ENCODE results near the gene YES1. TPM values are rescaled to one million over a fixed set of nuclear protein-coding genes. Genes with fewer than 3 reads are reported as not detected.
"Not testable (repeated sequence)": the region's sequence is repeated elsewhere in the genome, so short reads cannot be mapped to it uniquely, and the experiment has no call there.

YES1 gene
- polyA plus RNA-seq, 4 donors = 35.9 to 47.1 (median 39.8) TPM

DNA sequence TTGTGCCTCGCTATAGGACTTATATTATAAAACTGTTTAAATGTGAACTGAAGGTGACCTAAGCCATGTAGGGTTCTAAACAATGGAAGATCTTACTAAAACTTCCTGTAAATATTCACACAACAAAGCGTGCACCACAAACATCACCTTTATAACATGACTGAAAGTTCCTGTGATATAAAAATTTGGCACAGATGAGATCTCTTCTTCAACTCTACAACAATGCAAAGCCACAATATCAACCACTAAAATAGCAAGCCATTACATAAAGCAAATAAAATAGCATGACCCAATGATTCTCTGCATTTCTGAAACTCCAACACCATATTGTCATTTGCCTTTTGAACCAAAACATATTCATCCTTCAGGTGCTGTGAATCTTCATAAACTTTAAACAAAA lies 3.5 kb downstream of the YES1 start:
- no peak for FAIRE-seq
- no peak overlapping the region for H3K27ac ChIP-seq (ENCODE audit: low read depth in 1 of 3, low read length in 2 of 3)

DNA sequence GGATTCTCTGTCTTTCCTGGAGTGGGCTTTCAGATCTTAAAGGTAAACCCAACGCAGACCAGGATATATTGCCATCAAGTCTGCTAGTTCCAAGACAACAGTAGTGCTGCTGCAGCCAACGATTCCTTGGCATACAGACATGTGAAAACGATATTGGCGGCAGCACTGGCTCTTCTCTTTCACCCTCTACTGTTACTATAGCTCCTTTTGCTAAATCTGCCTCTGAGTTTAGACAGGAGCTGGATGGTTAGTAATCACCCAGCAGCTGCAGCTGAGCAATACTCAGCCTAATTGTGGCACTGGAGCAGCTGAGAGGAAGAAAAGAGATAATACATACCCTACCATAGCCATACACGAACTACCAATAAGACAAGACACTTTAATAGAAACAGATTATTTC lies 4.0 kb downstream of the YES1 start:
- peaks cover 2 to 12% (median 10%) of the 10 kb centered on the region in 3 donors for H3K4me1 ChIP-seq (ENCODE audit: control insufficient read depth in 3 of 3, insufficient read depth in 2 of 3, low read depth in 1 of 3, low read length in 2 of 3)
- WGBS, 3 donors = 35 to 44% (median 43%) methylated on average over 5 of the region's 5 CpGs
- DNase-seq (no peak), FAIRE-seq (no peak)
- H3K36me3 ChIP-seq (ENCODE audit: control insufficient read depth in 3 of 3, insufficient read depth in 2 of 3, low read depth in 1 of 3, low read length in 3 of 3) = no peaks in the 10 kb centered on the region
- no peaks in the 10 kb centered on the region for H3K9me3 ChIP-seq (ENCODE audit: control insufficient read depth in 2 of 2, insufficient read depth in 1 of 2, low read depth in 1 of 2, low read length in 1 of 2)
- peak overlapping the region in 1 of 3 donors; percentile 58 for H3K27ac ChIP-seq (ENCODE audit: low read depth in 1 of 3, low read length in 2 of 3)
- H3K27me3 ChIP-seq (ENCODE audit: control insufficient read depth in 3 of 3, insufficient read depth in 3 of 3, low read length in 3 of 3) = no peaks in the 10 kb centered on the region
- no peak overlapping the region for H3K4me3 ChIP-seq (ENCODE audit: low read depth in 1 of 3, low read length in 3 of 3)

More for the DNA sequence above, 3.5 kb downstream of the YES1 start:
- no peak overlapping the region for H3K4me3 ChIP-seq (ENCODE audit: low read depth in 1 of 3, low read length in 3 of 3)
- no peaks in the 10 kb centered on the region for H3K36me3 ChIP-seq (ENCODE audit: control insufficient read depth in 3 of 3, insufficient read depth in 2 of 3, low read depth in 1 of 3, low read length in 3 of 3)
- no peak for DNase-seq
- 66 to 72% (median 70%) methylated on average over 2 of the region's 2 CpGs for WGBS, 3 donors
- H3K4me1 ChIP-seq (ENCODE audit: control insufficient read depth in 3 of 3, insufficient read depth in 2 of 3, low read depth in 1 of 3, low read length in 2 of 3) = peaks cover 2 to 12% (median 11%) of the 10 kb centered on the region in 3 donors
- H3K27me3 ChIP-seq (ENCODE audit: control insufficient read depth in 3 of 3, insufficient read depth in 3 of 3, low read length in 3 of 3) = no peaks in the 10 kb centered on the region
- no peaks in the 10 kb centered on the region for H3K9me3 ChIP-seq (ENCODE audit: control insufficient read depth in 2 of 2, insufficient read depth in 1 of 2, low read depth in 1 of 2, low read length in 1 of 2)

DNA sequence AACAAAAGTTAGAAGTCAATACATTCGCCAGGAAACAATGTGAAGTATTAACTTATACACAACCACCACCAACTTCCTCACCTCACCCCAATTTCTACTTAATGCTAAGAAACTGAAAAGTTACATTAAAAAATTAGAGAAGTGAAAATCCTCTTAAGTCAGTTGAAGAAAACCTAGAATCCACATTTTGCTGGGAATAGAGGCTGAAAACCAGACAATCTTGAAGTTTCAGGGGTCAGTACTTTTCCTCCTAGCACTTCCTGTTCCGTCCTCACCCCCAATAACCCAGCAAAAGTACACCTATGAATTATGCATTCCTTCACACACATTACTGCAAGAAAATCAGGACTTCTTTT lies 6.3 kb downstream of the YES1 start:
- H3K4me1 ChIP-seq (ENCODE audit: control insufficient read depth in 3 of 3, insufficient read depth in 2 of 3, low read depth in 1 of 3, low read length in 2 of 3) = peaks cover 2 to 12% (median 8%) of the 10 kb centered on the region in 3 donors
- whole genome bisulfite sequencing, 3 donors = 34 to 47% (median 43%) methylated on average over 2 of the region's 2 CpGs
- no peaks in the 10 kb centered on the region for H3K9me3 ChIP-seq (ENCODE audit: control insufficient read depth in 2 of 2, insufficient read depth in 1 of 2, low read depth in 1 of 2, low read length in 1 of 2)
- peak overlapping the region in 1 of 3 donors; percentile 48 for H3K27ac ChIP-seq (ENCODE audit: low read depth in 1 of 3, low read length in 2 of 3)
- DNase-seq (no peak), FAIRE-seq (no peak)
- no peak overlapping the region for H3K4me3 ChIP-seq (ENCODE audit: low read depth in 1 of 3, low read length in 3 of 3)
- H3K36me3 ChIP-seq (ENCODE audit: control insufficient read depth in 3 of 3, insufficient read depth in 2 of 3, low read depth in 1 of 3, low read length in 3 of 3) = no peaks in the 10 kb centered on the region
- no peaks in the 10 kb centered on the region for H3K27me3 ChIP-seq (ENCODE audit: control insufficient read depth in 3 of 3, insufficient read depth in 3 of 3, low read length in 3 of 3)

DNA sequence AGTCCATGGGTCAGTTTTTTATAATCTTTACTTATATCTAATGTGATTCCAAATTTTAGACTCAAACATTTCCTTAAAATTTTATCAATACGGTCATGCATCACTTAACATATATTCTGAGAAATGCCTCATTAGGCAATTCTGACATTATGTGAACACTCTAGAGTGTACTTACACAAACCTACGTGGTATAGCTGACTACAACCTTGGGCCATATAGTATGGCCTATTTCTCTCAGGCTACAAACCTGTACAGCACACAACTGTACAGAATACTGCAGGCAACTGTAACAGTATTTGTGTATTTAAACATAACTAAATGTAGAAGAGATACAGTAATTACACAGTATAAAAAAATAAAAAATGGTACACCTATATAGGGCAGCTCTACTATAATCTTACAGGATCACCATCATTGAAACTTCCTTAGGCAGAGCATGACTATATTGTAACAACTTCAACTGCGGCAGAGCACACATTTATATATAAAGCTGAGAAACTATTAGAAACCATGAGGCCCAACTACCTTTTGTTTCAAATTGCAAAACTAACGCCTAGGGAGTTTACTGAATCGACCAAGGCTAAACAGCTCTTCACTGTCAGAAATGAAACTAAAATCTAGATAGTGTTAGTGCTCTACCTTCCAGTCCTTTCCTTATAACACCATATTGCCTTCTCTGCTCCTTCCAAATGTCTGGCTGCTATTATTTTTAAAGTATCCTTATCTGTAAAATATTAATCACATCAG lies 6.9 kb downstream of the YES1 start:
- Histone ChIP-seq H3K36me3 (ENCODE audit: control insufficient read depth in 3 of 3, insufficient read depth in 2 of 3, low read depth in 1 of 3, low read length in 3 of 3) (no peaks in the 10 kb centered on the region), H3K4me3 (ENCODE audit: low read depth in 1 of 3, low read length in 3 of 3) (peak overlapping the region in 1 of 3 donors; percentile 23), H3K27ac (ENCODE audit: low read depth in 1 of 3, low read length in 2 of 3) (peak overlapping the region in 2 of 3 donors; percentile 48 to 62), H3K27me3 (ENCODE audit: control insufficient read depth in 3 of 3, insufficient read depth in 3 of 3, low read length in 3 of 3) (no peaks in the 10 kb centered on the region), H3K4me1 (ENCODE audit: control insufficient read depth in 3 of 3, insufficient read depth in 2 of 3, low read depth in 1 of 3, low read length in 2 of 3) (peaks cover 2 to 12% (median 8%) of the 10 kb centered on the region in 3 donors), H3K9me3 (ENCODE audit: control insufficient read depth in 2 of 2, insufficient read depth in 1 of 2, low read depth in 1 of 2, low read length in 1 of 2) (no peaks in the 10 kb centered on the region)
- WGBS, 3 donors = 17 to 42% (median 39%) methylated on average over 5 of the region's 5 CpGs
- DNase-seq (peak in 1 of 2 donors; percentile 48), FAIRE-seq (no peak)

DNA sequence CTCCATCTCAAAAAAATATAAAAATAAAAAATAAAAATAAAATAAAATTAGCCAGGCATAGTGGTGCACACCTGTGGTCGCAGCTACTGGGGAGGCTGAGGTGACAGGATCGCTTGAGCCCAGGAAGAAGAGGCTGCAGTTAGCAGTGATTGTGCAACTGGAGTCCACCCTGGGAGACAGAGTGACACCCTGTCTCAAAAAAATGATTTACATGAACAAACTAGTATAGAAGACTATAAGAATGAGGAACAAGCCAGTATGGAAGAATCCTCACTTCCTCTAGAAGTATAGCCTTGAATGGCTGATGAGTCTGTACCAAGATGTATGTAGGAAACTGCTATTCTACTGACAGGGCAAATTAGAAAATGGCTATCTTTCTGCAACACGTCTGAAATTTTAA lies 10.9 kb downstream of the YES1 start:
- FAIRE-seq = no peak
- Histone ChIP-seq H3K27me3 (ENCODE audit: control insufficient read depth in 3 of 3, insufficient read depth in 3 of 3, low read length in 3 of 3) (no peaks in the 10 kb centered on the region), H3K27ac (ENCODE audit: low read depth in 1 of 3, low read length in 2 of 3) (no peak overlapping the region), H3K4me3 (ENCODE audit: low read depth in 1 of 3, low read length in 3 of 3) (no peak overlapping the region), H3K9me3 (ENCODE audit: control insufficient read depth in 2 of 2, insufficient read depth in 1 of 2, low read depth in 1 of 2, low read length in 1 of 2) (no peaks in the 10 kb centered on the region), H3K36me3 (ENCODE audit: control insufficient read depth in 3 of 3, insufficient read depth in 2 of 3, low read depth in 1 of 3, low read length in 3 of 3) (no peaks in the 10 kb centered on the region), H3K4me1 (ENCODE audit: control insufficient read depth in 3 of 3, insufficient read depth in 2 of 3, low read depth in 1 of 3, low read length in 2 of 3) (peaks cover 0 to 6% (median 2%) of the 10 kb centered on the region in 3 donors)
- DNase-seq = no peak
- 79 to 87% (median 85%) methylated on average over 3 of the region's 3 CpGs for WGBS, 3 donors

DNA sequence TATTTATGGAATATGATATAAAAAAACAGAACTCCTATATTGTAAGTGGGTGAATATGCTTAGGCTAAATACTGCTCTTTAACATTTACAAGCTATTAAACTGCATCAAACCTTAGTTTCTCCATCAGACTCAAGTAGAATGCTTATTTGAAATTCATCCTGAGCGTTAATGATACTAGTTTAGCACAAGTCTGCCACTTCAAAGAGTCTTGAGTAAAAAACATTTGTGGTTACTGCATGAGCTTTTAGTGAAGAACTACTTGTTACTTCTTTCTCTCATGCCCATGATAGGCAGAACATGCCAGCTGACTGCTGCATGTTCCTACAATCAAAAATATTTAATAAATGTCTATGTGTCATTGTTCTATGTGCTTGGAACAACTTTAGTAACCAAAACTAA lies 12.1 kb downstream of the YES1 start:
- Histone ChIP-seq H3K36me3 (ENCODE audit: control insufficient read depth in 3 of 3, insufficient read depth in 2 of 3, low read depth in 1 of 3, low read length in 3 of 3) (no peaks in the 10 kb centered on the region), H3K27me3 (ENCODE audit: control insufficient read depth in 3 of 3, insufficient read depth in 3 of 3, low read length in 3 of 3) (no peaks in the 10 kb centered on the region), H3K4me1 (ENCODE audit: control insufficient read depth in 3 of 3, insufficient read depth in 2 of 3, low read depth in 1 of 3, low read length in 2 of 3) (peaks cover 0 to under 1% (median 0%) of the 10 kb centered on the region in 3 donors), H3K27ac (ENCODE audit: low read depth in 1 of 3, low read length in 2 of 3) (no peak overlapping the region), H3K4me3 (ENCODE audit: low read depth in 1 of 3, low read length in 3 of 3) (no peak overlapping the region), H3K9me3 (ENCODE audit: control insufficient read depth in 2 of 2, insufficient read depth in 1 of 2, low read depth in 1 of 2, low read length in 1 of 2) (peaks cover 0 to under 1% of the 10 kb centered on the region in 2 donors)
- FAIRE-seq (no peak), DNase-seq (no peak)
- 86 to 96% (median 90%) methylated on average over 1 of the region's 1 CpG for WGBS, 3 donors

DNA sequence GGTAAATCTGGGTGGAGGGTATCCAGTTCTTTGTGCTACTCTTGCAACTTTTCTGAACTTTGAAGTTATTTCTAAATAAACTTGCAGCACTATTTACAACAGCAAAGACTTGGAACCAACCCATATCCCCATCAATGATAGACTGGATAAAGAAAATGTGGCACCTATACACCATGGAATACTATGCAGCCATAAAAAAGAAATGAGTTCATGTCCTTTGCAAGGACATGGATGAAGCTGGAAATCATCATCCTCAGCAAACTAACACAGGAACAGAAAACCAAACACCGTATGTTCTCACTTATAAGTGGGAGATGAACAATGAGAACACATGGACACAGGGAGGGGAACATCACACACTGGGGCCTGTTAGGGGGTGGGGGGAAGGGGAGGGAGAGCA lies 16.7 kb downstream of the YES1 start:
- 79 to 97% (median 84%) methylated on average over 1 of the region's 1 CpG for WGBS, 3 donors
- H3K27me3 ChIP-seq (ENCODE audit: control insufficient read depth in 3 of 3, insufficient read depth in 3 of 3, low read length in 3 of 3); FAIRE-seq; H3K4me1 ChIP-seq (ENCODE audit: control insufficient read depth in 3 of 3, insufficient read depth in 2 of 3, low read depth in 1 of 3, low read length in 2 of 3); H3K27ac ChIP-seq (ENCODE audit: low read depth in 1 of 3, low read length in 2 of 3); H3K4me3 ChIP-seq (ENCODE audit: low read depth in 1 of 3, low read length in 3 of 3); H3K9me3 ChIP-seq (ENCODE audit: control insufficient read depth in 2 of 2, insufficient read depth in 1 of 2, low read depth in 1 of 2, low read length in 1 of 2); DNase-seq; H3K36me3 ChIP-seq (ENCODE audit: control insufficient read depth in 3 of 3, insufficient read depth in 2 of 3, low read depth in 1 of 3, low read length in 3 of 3): not testable (repeated sequence)

DNA sequence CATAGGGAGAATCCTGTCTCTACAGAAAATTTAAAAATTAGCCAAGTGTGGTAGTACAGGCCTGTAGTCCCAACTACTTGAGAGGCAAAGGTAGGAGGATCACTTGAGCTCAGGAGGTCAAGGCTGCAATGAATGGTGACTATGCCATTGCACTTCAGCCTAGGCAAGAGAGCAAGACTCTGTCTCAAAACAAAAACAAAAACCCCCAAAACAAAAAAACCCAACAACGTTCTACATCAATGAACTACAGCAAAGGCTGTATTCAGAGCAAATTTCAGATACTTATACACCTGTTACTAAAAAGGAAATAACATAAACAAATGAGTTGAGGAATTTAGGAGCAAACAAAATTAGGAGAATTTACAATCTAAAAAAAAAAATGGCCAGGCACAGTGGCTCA lies 22.6 kb downstream of the YES1 start:
- no peak for FAIRE-seq
- Histone ChIP-seq H3K27me3 (ENCODE audit: control insufficient read depth in 3 of 3, insufficient read depth in 3 of 3, low read length in 3 of 3) (no peaks in the 10 kb centered on the region), H3K4me3 (ENCODE audit: low read depth in 1 of 3, low read length in 3 of 3) (no peak overlapping the region), H3K9me3 (ENCODE audit: control insufficient read depth in 2 of 2, insufficient read depth in 1 of 2, low read depth in 1 of 2, low read length in 1 of 2) (peaks cover 0 to under 1% of the 10 kb centered on the region in 2 donors), H3K27ac (ENCODE audit: low read depth in 1 of 3, low read length in 2 of 3) (no peak overlapping the region), H3K36me3 (ENCODE audit: control insufficient read depth in 3 of 3, insufficient read depth in 2 of 3, low read depth in 1 of 3, low read length in 3 of 3) (no peaks in the 10 kb centered on the region), H3K4me1 (ENCODE audit: control insufficient read depth in 3 of 3, insufficient read depth in 2 of 3, low read depth in 1 of 3, low read length in 2 of 3) (no peaks in the 10 kb centered on the region)
- DNase-seq = no peak
- 70 to 88% (median 82%) methylated on average over 1 of the region's 1 CpG for WGBS, 3 donors

DNA sequence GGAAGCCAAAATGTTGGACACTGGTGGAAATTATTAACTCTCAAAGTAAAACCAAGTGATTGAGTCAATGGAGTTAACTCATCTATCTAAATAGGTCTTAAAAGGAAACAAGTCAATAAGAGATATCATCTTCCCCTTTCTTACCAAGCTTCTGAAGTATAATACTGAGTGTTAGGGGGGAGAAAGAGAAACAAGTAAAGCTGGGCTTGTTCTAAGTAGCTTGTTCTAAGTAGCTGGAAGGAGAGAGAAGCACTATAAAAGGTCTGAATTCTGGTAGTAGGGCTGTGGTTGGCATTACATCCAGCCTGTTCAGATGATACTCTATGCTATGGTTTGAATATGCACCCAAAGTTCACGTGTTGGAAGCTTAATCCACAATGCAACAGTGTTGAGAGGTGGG lies 26.8 kb downstream of the YES1 start:
- Histone ChIP-seq H3K4me1 (ENCODE audit: control insufficient read depth in 3 of 3, insufficient read depth in 2 of 3, low read depth in 1 of 3, low read length in 2 of 3) (peaks cover 3 to 9% (median 5%) of the 10 kb centered on the region in 3 donors), H3K9me3 (ENCODE audit: control insufficient read depth in 2 of 2, insufficient read depth in 1 of 2, low read depth in 1 of 2, low read length in 1 of 2) (no peaks in the 10 kb centered on the region), H3K27me3 (ENCODE audit: control insufficient read depth in 3 of 3, insufficient read depth in 3 of 3, low read length in 3 of 3) (no peaks in the 10 kb centered on the region), H3K27ac (ENCODE audit: low read depth in 1 of 3, low read length in 2 of 3) (no peak overlapping the region), H3K36me3 (ENCODE audit: control insufficient read depth in 3 of 3, insufficient read depth in 2 of 3, low read depth in 1 of 3, low read length in 3 of 3) (no peaks in the 10 kb centered on the region), H3K4me3 (ENCODE audit: low read depth in 1 of 3, low read length in 3 of 3) (no peak overlapping the region)
- WGBS, 3 donors = 71 to 93% (median 76%) methylated on average over 1 of the region's 1 CpG
- DNase-seq (no peak), FAIRE-seq (no peak)
